ENCODE data around the gene RXYLT1.

RXYLT1 gene

DNA sequence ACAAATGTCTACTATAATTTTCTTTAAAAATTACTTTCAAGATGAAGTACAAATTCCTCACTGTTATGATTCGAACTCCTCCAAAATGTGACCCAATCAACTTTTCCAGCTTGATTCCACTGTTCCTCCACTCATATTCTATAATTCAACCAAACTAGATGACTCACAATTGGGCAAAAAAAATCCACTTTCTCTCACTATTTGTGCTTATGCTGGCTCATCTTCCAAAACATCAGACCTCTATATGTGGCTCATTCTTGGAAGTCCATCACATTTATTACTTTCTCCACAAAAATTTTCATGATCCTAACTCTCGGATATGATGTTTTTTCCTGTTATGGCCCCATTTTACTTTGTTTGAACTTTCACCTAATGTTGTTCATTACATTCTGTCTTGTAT is 26.9 kb upstream of the RXYLT1 start:
- Histone ChIP-seq H3K4me1 (ENCODE audit: control insufficient read depth in 5 of 5, insufficient read depth in 5 of 5, low read length in 5 of 5) (no peaks in the 10 kb centered on the region), H3K9me3 (ENCODE audit: control insufficient read depth in 5 of 5, low read length in 5 of 5) (no peaks in the 10 kb centered on the region), H3K9ac (ENCODE audit: low read length in 5 of 5) (no peak overlapping the region), H3K27ac (ENCODE audit: low read depth, low read length) (no peak overlapping the region), H3K4me3 (ENCODE audit: low read depth in 1 of 5, low read length in 5 of 5) (no peak overlapping the region), H3K36me3 (ENCODE audit: control insufficient read depth in 5 of 5, insufficient read depth in 5 of 5, low read length in 5 of 5) (no peaks in the 10 kb centered on the region), H3K27me3 (ENCODE audit: control insufficient read depth in 5 of 5, insufficient read depth in 4 of 5, low read length in 5 of 5) (no peaks in the 10 kb centered on the region)

DNA sequence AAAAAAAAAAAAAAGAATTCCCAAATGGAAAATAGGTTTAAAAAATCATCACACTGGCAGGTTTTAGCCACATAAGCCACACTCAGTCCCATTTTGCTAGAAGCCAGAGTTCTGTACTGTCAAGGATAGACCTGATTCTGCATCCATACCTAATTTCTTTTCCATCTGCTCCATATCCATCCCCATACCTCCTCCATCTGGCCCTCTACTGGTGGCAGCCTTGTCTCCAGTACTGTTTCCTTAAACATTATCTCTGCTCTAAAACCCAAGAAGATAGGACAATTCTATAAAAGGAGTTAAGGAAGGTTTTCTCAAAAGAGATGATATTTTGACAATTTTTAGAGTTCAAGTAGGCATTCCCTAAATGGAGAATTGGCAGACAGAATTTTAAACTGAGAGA is 26.0 kb upstream of the RXYLT1 start:
- Histone ChIP-seq H3K4me3 (ENCODE audit: low read depth in 1 of 5, low read length in 5 of 5) (no peak overlapping the region), H3K27ac (ENCODE audit: low read depth, low read length) (no peak overlapping the region), H3K9me3 (ENCODE audit: control insufficient read depth in 5 of 5, low read length in 5 of 5) (no peaks in the 10 kb centered on the region), H3K27me3 (ENCODE audit: control insufficient read depth in 5 of 5, insufficient read depth in 4 of 5, low read length in 5 of 5) (no peaks in the 10 kb centered on the region), H3K9ac (ENCODE audit: low read length in 5 of 5) (no peak overlapping the region), H3K4me1 (ENCODE audit: control insufficient read depth in 5 of 5, insufficient read depth in 5 of 5, low read length in 5 of 5) (no peaks in the 10 kb centered on the region), H3K36me3 (ENCODE audit: control insufficient read depth in 5 of 5, insufficient read depth in 5 of 5, low read length in 5 of 5) (no peaks in the 10 kb centered on the region)

DNA sequence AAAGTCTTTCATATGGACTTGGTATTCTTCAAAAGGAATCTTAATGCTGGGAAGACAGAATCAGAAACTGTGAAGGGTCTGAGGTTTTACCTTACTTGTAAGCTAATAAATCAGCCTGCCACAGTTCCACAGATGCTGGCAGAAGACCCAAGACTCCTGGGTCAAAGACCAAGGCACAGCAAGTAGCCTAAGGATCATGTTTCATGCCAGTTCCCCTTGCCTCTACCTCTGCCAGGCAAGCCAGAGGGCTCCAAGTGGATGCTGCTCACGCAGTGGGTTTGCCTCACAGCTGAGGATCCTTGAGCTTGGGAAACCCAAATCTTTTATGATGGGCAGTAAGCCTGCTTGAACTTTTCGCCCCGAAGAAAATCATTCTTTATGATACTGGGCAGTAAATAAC is 15.2 kb upstream of the RXYLT1 start:
- Histone ChIP-seq H3K4me3 (ENCODE audit: low read depth in 1 of 5, low read length in 5 of 5) (no peak overlapping the region), H3K9me3 (ENCODE audit: control insufficient read depth in 5 of 5, low read length in 5 of 5) (peaks cover 0 to 3% (median 0%) of the 10 kb centered on the region in 5 donors), H3K9ac (ENCODE audit: low read length in 5 of 5) (no peak overlapping the region), H3K4me1 (ENCODE audit: control insufficient read depth in 5 of 5, insufficient read depth in 5 of 5, low read length in 5 of 5) (no peaks in the 10 kb centered on the region), H3K36me3 (ENCODE audit: control insufficient read depth in 5 of 5, insufficient read depth in 5 of 5, low read length in 5 of 5) (no peaks in the 10 kb centered on the region), H3K27ac (ENCODE audit: low read depth, low read length) (no peak overlapping the region), H3K27me3 (ENCODE audit: control insufficient read depth in 5 of 5, insufficient read depth in 4 of 5, low read length in 5 of 5) (no peaks in the 10 kb centered on the region)

DNA sequence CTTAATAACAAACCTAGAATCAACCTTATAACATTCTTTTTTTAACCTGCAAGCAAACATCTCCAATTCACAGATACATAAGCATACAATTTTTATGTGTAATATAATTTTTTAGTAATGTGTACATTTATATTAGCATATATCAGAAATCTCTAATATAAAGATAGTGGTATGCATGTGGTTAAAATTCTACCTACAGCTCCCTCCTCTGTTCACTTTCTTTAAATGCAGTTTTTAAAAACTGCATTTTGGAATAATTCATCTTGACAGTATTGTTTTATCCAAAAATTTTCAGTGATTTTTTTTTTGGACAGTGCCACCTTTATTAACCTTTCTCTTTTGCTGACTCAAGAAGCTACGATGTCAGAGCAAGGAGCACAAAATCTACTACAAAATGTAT is 13.2 kb upstream of the RXYLT1 start:
- Histone ChIP-seq H3K4me3 (ENCODE audit: low read depth in 1 of 5, low read length in 5 of 5) (no peak overlapping the region), H3K4me1 (ENCODE audit: control insufficient read depth in 5 of 5, insufficient read depth in 5 of 5, low read length in 5 of 5) (no peaks in the 10 kb centered on the region), H3K27ac (ENCODE audit: low read depth, low read length) (no peak overlapping the region), H3K27me3 (ENCODE audit: control insufficient read depth in 5 of 5, insufficient read depth in 4 of 5, low read length in 5 of 5) (no peaks in the 10 kb centered on the region), H3K9ac (ENCODE audit: low read length in 5 of 5) (no peak overlapping the region), H3K9me3 (ENCODE audit: control insufficient read depth in 5 of 5, low read length in 5 of 5) (peaks cover 0 to 9% (median 5%) of the 10 kb centered on the region in 5 donors), H3K36me3 (ENCODE audit: control insufficient read depth in 5 of 5, insufficient read depth in 5 of 5, low read length in 5 of 5) (no peaks in the 10 kb centered on the region)

DNA sequence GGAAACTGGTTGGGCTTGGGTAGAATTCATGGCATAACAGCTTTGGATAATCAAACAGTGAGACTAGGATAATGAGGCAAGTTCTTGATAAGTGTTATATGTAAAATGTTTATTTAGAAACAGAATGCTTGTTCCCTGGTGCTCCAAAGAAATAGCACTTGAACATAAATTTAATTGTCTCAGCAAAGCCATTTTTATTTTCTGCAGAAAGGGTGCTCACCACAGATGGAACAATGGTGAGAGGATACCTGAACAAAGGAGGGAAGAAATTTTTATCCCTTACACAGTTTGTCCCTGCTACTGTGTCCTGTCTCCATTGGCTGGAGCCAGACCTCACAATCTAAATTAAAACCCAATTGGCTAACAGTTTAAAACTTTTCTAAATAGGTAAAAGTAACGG is 9.3 kb upstream of the RXYLT1 start:
- Histone ChIP-seq H3K4me3 (ENCODE audit: low read depth in 1 of 5, low read length in 5 of 5) (no peak overlapping the region), H3K9ac (ENCODE audit: low read length in 5 of 5) (no peak overlapping the region), H3K27me3 (ENCODE audit: control insufficient read depth in 5 of 5, insufficient read depth in 4 of 5, low read length in 5 of 5) (peaks cover 0 to 3% (median 0%) of the 10 kb centered on the region in 5 donors), H3K36me3 (ENCODE audit: control insufficient read depth in 5 of 5, insufficient read depth in 5 of 5, low read length in 5 of 5) (no peaks in the 10 kb centered on the region), H3K4me1 (ENCODE audit: control insufficient read depth in 5 of 5, insufficient read depth in 5 of 5, low read length in 5 of 5) (no peaks in the 10 kb centered on the region), H3K9me3 (ENCODE audit: control insufficient read depth in 5 of 5, low read length in 5 of 5) (peaks cover 0 to 9% (median 5%) of the 10 kb centered on the region in 5 donors), H3K27ac (ENCODE audit: low read depth, low read length) (no peak overlapping the region)

DNA sequence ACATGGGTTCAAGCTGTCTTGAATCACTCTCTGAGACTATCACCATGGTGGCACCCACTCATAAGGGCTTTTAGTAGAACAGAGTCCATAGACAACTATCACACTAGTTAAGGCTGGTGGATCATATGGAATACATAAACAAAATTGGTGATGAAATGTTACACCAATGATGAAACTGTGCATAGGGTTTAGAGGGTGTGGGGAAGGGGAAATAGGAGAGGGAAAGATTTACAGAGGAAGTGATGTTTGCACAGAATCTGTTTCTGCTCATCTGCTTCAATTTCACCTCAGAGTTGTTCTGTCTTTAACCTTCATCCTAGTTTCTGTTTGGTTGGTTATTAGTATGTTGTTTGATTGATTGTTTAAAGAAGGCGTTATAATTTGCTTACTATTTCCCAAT is 2.4 kb upstream of the RXYLT1 start:
- no peak overlapping the region for H3K27ac ChIP-seq (ENCODE audit: low read depth, low read length)
- H3K4me1 ChIP-seq (ENCODE audit: control insufficient read depth in 5 of 5, insufficient read depth in 5 of 5, low read length in 5 of 5) = peaks cover 0 to 14% (median 10%) of the 10 kb centered on the region in 5 donors
- H3K9me3 ChIP-seq (ENCODE audit: control insufficient read depth in 5 of 5, low read length in 5 of 5) = no peaks in the 10 kb centered on the region
- H3K36me3 ChIP-seq (ENCODE audit: control insufficient read depth in 5 of 5, insufficient read depth in 5 of 5, low read length in 5 of 5) = peaks cover 0 to 1% (median 0%) of the 10 kb centered on the region in 5 donors
- no peak overlapping the region for H3K4me3 ChIP-seq (ENCODE audit: low read depth in 1 of 5, low read length in 5 of 5)
- H3K27me3 ChIP-seq (ENCODE audit: control insufficient read depth in 5 of 5, insufficient read depth in 4 of 5, low read length in 5 of 5) = peaks cover 0 to 3% (median 0%) of the 10 kb centered on the region in 5 donors
- H3K9ac ChIP-seq (ENCODE audit: low read length in 5 of 5) = no peak overlapping the region

DNA sequence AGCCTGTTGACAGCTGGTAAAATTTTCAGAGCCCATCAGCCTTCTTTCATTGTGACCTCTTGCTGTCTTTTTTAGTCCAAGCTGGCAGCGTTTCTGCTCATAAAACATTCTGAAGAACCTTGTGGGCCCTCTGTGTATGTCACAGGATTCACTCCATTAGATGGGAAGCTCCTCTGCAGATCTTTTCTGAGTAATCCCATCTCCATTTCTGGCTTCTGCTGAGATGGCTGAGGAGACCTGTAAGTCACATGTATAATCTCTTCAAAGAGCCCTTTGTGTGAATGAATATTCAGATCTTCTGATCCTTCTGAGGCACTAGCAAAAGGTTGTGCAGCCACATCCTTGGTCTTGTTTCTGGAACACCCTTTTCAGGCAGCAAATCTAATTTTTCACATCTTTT is 2.8 kb downstream of the RXYLT1 start:
- Histone ChIP-seq H3K27me3 (ENCODE audit: control insufficient read depth in 5 of 5, insufficient read depth in 4 of 5, low read length in 5 of 5) (no peaks in the 10 kb centered on the region), H3K4me1 (ENCODE audit: control insufficient read depth in 5 of 5, insufficient read depth in 5 of 5, low read length in 5 of 5) (peaks cover 0 to 14% (median 10%) of the 10 kb centered on the region in 5 donors), H3K9me3 (ENCODE audit: control insufficient read depth in 5 of 5, low read length in 5 of 5) (no peaks in the 10 kb centered on the region), H3K36me3 (ENCODE audit: control insufficient read depth in 5 of 5, insufficient read depth in 5 of 5, low read length in 5 of 5) (peaks cover 8 to 33% (median 20%) of the 10 kb centered on the region in 5 donors), H3K27ac (ENCODE audit: low read depth, low read length) (no peak overlapping the region), H3K9ac (ENCODE audit: low read length in 5 of 5) (no peak overlapping the region), H3K4me3 (ENCODE audit: low read depth in 1 of 5, low read length in 5 of 5) (no peak overlapping the region)

DNA sequence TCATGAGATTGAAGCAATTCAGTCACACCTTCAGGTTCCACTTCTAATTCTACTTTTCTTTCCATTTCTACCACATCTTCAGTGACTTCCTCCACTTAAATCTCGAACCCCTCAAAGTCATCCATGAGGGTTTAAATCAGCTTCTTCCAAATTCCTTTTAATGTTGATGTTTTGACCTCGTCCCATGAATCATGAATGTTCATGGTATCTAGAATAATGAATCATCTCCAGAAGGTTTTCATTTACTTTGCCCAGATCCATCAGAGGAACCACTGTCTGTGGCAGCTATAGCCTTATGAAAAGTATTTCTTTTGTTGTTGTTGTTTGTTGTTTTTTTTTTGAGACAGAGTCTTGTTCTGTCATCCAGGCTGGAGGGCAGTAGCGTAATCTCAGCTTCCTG is 7.6 kb downstream of the RXYLT1 start:
- Histone ChIP-seq H3K9ac (ENCODE audit: low read length in 5 of 5) (no peak overlapping the region), H3K4me3 (ENCODE audit: low read depth in 1 of 5, low read length in 5 of 5) (no peak overlapping the region), H3K9me3 (ENCODE audit: control insufficient read depth in 5 of 5, low read length in 5 of 5) (no peaks in the 10 kb centered on the region), H3K36me3 (ENCODE audit: control insufficient read depth in 5 of 5, insufficient read depth in 5 of 5, low read length in 5 of 5) (peaks cover 23 to 53% (median 31%) of the 10 kb centered on the region in 5 donors), H3K4me1 (ENCODE audit: control insufficient read depth in 5 of 5, insufficient read depth in 5 of 5, low read length in 5 of 5) (no peaks in the 10 kb centered on the region), H3K27ac (ENCODE audit: low read depth, low read length) (no peak overlapping the region), H3K27me3 (ENCODE audit: control insufficient read depth in 5 of 5, insufficient read depth in 4 of 5, low read length in 5 of 5) (no peaks in the 10 kb centered on the region)

DNA sequence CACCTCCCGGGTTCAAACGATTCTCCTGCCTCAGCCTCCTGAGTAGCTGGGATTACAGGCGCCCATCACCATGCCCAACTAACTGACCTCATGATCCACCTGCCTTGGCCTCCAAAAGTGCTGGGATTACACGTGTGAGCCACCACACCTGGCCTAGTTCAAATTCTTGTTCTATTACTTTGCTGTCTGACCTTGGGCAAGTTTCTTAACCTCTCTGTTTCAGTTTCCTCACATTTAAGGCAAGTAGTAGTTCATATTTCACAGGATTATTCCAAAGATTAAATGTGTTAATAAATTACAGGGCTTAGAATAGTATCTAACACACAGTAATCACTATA is 10.9 kb downstream of the RXYLT1 start:
- no peak overlapping the region for H3K27ac ChIP-seq (ENCODE audit: low read depth, low read length)
- H3K36me3 ChIP-seq (ENCODE audit: control insufficient read depth in 5 of 5, insufficient read depth in 5 of 5, low read length in 5 of 5) = peaks cover 18 to 40% (median 24%) of the 10 kb centered on the region in 5 donors
- H3K9me3 ChIP-seq (ENCODE audit: control insufficient read depth in 5 of 5, low read length in 5 of 5) = no peaks in the 10 kb centered on the region
- H3K9ac ChIP-seq (ENCODE audit: low read length in 5 of 5) = no peak overlapping the region
- no peaks in the 10 kb centered on the region for H3K4me1 ChIP-seq (ENCODE audit: control insufficient read depth in 5 of 5, insufficient read depth in 5 of 5, low read length in 5 of 5)
- no peak overlapping the region for H3K4me3 ChIP-seq (ENCODE audit: low read depth in 1 of 5, low read length in 5 of 5)
- H3K27me3 ChIP-seq (ENCODE audit: control insufficient read depth in 5 of 5, insufficient read depth in 4 of 5, low read length in 5 of 5) = no peaks in the 10 kb centered on the region

DNA sequence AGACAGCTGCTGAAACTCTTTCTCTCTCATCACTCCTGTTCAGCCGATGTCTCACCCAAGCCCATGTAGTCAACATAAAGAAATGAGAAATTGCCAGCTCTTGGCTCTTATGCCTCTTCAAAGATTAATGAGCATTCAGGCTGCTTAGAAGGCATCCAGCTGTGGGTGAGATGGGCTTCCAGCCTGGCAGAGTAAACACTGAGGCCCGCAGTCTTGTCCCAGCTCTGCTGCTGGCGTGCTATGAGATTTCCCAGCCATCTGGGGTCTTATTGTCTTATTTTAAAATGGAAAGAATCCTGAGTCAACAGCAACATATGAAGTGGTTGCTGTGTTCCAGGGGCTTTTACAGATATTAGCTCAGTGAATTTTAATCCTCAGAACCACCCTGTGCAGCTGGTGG is 12.6 kb downstream of the RXYLT1 start:
- Histone ChIP-seq H3K36me3 (ENCODE audit: control insufficient read depth in 5 of 5, insufficient read depth in 5 of 5, low read length in 5 of 5) (peaks cover 12 to 31% (median 19%) of the 10 kb centered on the region in 5 donors), H3K4me3 (ENCODE audit: low read depth in 1 of 5, low read length in 5 of 5) (no peak overlapping the region), H3K9ac (ENCODE audit: low read length in 5 of 5) (no peak overlapping the region), H3K27ac (ENCODE audit: low read depth, low read length) (no peak overlapping the region), H3K9me3 (ENCODE audit: control insufficient read depth in 5 of 5, low read length in 5 of 5) (no peaks in the 10 kb centered on the region), H3K4me1 (ENCODE audit: control insufficient read depth in 5 of 5, insufficient read depth in 5 of 5, low read length in 5 of 5) (no peaks in the 10 kb centered on the region), H3K27me3 (ENCODE audit: control insufficient read depth in 5 of 5, insufficient read depth in 4 of 5, low read length in 5 of 5) (no peaks in the 10 kb centered on the region)

Measured in subcutaneous abdominal adipose tissue (tissue), 5 donors.